ENCODE results near the gene ING2. TPM values are rescaled to one million over a fixed set of nuclear protein-coding genes. Genes with fewer than 3 reads are reported as not detected.

Gene ING2
- total RNA-seq, 1 donor from 2014 or later, result 4.3 TPM

GRCh38 chr4:183556947-183557346 is 52.1 kb downstream of the ING2 start:
- no peak overlapping the region for H3K27ac Mint-ChIP-seq
- peaks cover 2% of the 10 kb centered on the region for H3K27me3 Mint-ChIP-seq
- H3K4me3 Mint-ChIP-seq, result no peak overlapping the region
- ChIA-PET POLR2A (no interaction called here), CTCF (no interaction called here)
- no peaks in the 10 kb centered on the region for H3K4me1 Mint-ChIP-seq
- H3K9me3 Mint-ChIP-seq, result no peaks in the 10 kb centered on the region
- DNase-seq (no peak), ATAC-seq (ENCODE audit: low read depth) (no peak)
- intact Hi-C loops (cut with micrococcal nuclease), result no loop called here
- H3K36me3 Mint-ChIP-seq (ENCODE audit: low read depth), result no peaks in the 10 kb centered on the region
- TF ChIP-seq CTCF (IDR thresholded peaks at IDR 0.05), result no peak

GRCh38 chr4:183557611-183558010 is 52.8 kb downstream of the ING2 start:
- ATAC-seq (ENCODE audit: low read depth) (no peak), DNase-seq (no peak)
- H3K36me3 Mint-ChIP-seq (ENCODE audit: low read depth), result no peaks in the 10 kb centered on the region
- intact Hi-C loops (cut with micrococcal nuclease), result no loop called here
- no peaks in the 10 kb centered on the region for H3K4me1 Mint-ChIP-seq
- ChIA-PET CTCF (no interaction called here), POLR2A (no interaction called here)
- H3K4me3 Mint-ChIP-seq, result no peak overlapping the region
- no peak for TF ChIP-seq CTCF (IDR thresholded peaks at IDR 0.05)
- H3K9me3 Mint-ChIP-seq, result no peaks in the 10 kb centered on the region
- H3K27ac Mint-ChIP-seq, result no peak overlapping the region
- peaks cover 4% of the 10 kb centered on the region for H3K27me3 Mint-ChIP-seq

- POLR2A ChIA-PET, result no interaction called here
- Mint-ChIP-seq H3K9me3 (no peaks in the 10 kb centered on the region), H3K4me3 (no peak overlapping the region), H3K4me1 (no peaks in the 10 kb centered on the region), H3K27ac (no peak overlapping the region), H3K27me3 (peaks cover 4% of the 10 kb centered on the region), H3K36me3 (ENCODE audit: low read depth) (no peaks in the 10 kb centered on the region)
- ATAC-seq (ENCODE audit: low read depth) (no peak), DNase-seq (no peak)
- intact Hi-C loops (cut with micrococcal nuclease), result no loop called here
- no peak for TF ChIP-seq CTCF (IDR thresholded peaks at IDR 0.05)
- CTCF ChIA-PET, result no interaction called here
Observed at GRCh38 chr4:183558873-183559272, 54.0 kb downstream of the ING2 start.

- POLR2A ChIA-PET, result no interaction called here
- no peak for TF ChIP-seq CTCF (IDR thresholded peaks at IDR 0.05)
- Mint-ChIP-seq H3K27me3 (peaks cover 9% of the 10 kb centered on the region), H3K4me3 (no peak overlapping the region), H3K4me1 (no peaks in the 10 kb centered on the region), H3K36me3 (ENCODE audit: low read depth) (no peaks in the 10 kb centered on the region), H3K9me3 (no peaks in the 10 kb centered on the region), H3K27ac (no peak overlapping the region)
- intact Hi-C loops (cut with micrococcal nuclease), result no loop called here
- CTCF ChIA-PET, result no interaction called here
- DNase-seq (no peak), ATAC-seq (ENCODE audit: low read depth) (no peak)
Observed at GRCh38 chr4:183561905-183562304, 57.0 kb downstream of the ING2 start.

Other genes starting within 250 kb of the ING2 start
- not detected in 2 replicates for gene CLDN22, start 184.8 kb upstream of the ING2 start, total RNA-seq
- not detected in 2 replicates for gene CLDN24, start 182.6 kb upstream of the ING2 start, total RNA-seq
- 19.9 and 21.8 TPM in 2 replicates for gene CDKN2AIP, start 60.4 kb upstream of the ING2 start, total RNA-seq
- 14.6 and 15.4 TPM in 2 replicates for gene RWDD4, start 154.1 kb downstream of the ING2 start, total RNA-seq
- gene TRAPPC11, start 154.2 kb downstream of the ING2 start, total RNA-seq, result 42.9 and 45.2 TPM in 2 replicates